Hair follicle dermal papilla cell (primary cell): ENCODE measurements around the gene KARS1. TPM values are rescaled to one million over a fixed set of nuclear protein-coding genes. Genes with fewer than 3 reads are reported as not detected.

ENCODE experiments used
- total RNA-seq: library from RNA; depleted of rRNA; stranded (reverse); fragments of >200 nt; gene quantifications from 2 replicates; pipeline ENCODE4 v1.2.3, GENCODE V29; 2012

The KARS1 gene
- total RNA-seq, result 104 and 112 TPM in 2 replicates

GRCh38 chr16:75647492-75648264 lies at the start of gene KARS1, which contains the start of gene TERF2IP:
Gene KARS1 (minus strand): TSS chr16:75647665. CDS start chr16:75647639, 26 bp downstream.
Gene TERF2IP (plus strand): TSS chr16:75647773. CDS start chr16:75647883, 110 bp downstream.

DNA sequence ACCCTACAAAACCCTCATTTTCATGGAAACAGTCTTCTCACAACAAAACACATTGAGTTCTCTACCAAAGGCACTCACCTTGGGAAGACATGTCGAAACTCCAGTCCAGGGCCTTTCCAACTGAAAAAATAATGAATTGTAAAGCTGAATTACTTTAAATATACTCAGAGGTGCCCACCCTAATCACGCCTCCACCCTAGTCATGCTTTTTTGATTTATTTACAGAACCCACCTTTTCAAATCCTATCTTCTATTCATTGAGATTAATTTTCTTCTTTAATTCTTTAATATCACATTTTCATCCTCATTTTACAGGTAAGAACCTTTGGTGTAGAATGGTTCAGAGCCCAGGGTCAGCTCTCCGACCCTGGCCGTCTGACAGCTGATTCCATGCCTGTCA lies 29.4 kb upstream of the KARS1 start, which contains the start of gene CPHXL2:
TSS of gene CPHXL2 (minus strand) at position 101 of the 400 bp plus-strand sequence. CDS start at position 91, 10 bp downstream.

GRCh38 chr16:75622761-75623605 lies 24.5 kb downstream of the KARS1 start, which contains the start of gene ADAT1:
Gene ADAT1 (minus strand): TSS chr16:75623281. CDS start chr16:75620799, 2,482 bp downstream.

Other genes with a start within 250 kb of the KARS1 start
- 29.1 and 32.0 TPM in 2 replicates for gene CFDP1, start 214.2 kb downstream of the KARS1 start, total RNA-seq
- gene TMEM170A, start 183.0 kb downstream of the KARS1 start, total RNA-seq, result 12.6 and 14.1 TPM in 2 replicates
- 0.73 and 1.3 TPM in 2 replicates for gene CHST6, start 152.2 kb downstream of the KARS1 start, total RNA-seq
- gene CHST5, start 111.6 kb downstream of the KARS1 start, total RNA-seq, result 0.49 TPM in 1 of 2 replicates, not detected in the other
- 15.3 and 16.2 TPM in 2 replicates for gene TMEM231, start 91.4 kb downstream of the KARS1 start, total RNA-seq
- gene GABARAPL2, start 81.3 kb downstream of the KARS1 start, total RNA-seq, result 27.3 and 34.5 TPM in 2 replicates
- 45.4 and 49.3 TPM in 2 replicates for gene ADAT1, start 24.4 kb downstream of the KARS1 start, total RNA-seq
- 32.5 and 38.9 TPM in 2 replicates for gene TERF2IP, start 108 bp upstream of the KARS1 start, total RNA-seq
- not detected in 2 replicates for gene CPHXL2, start 29.3 kb upstream of the KARS1 start, total RNA-seq
- not detected in 2 replicates for gene DUXB, start 53.8 kb upstream of the KARS1 start, total RNA-seq
- gene CPHXL, start 78.8 kb upstream of the KARS1 start, total RNA-seq, result not detected in 2 replicates